IgD-negative memory B cell (primary cell): ENCODE results near the gene RBM6. TPM values are rescaled to one million over a fixed set of nuclear protein-coding genes. Genes with fewer than 3 reads are reported as not detected.
"Not testable (repeated sequence)": the region's sequence is repeated elsewhere in the genome, so short reads cannot be mapped to it uniquely, and the experiment has no call there.

ENCODE experiments used
- H3K27ac Mint-ChIP-seq, 3 donors: one replicate each; pipeline ENCODE4 v1.8.0; 2020 to 2022; ENCODE audit warnings: mild to moderate bottlenecking in 3 of 3, mixed read lengths in 3 of 3, moderate library complexity in 1 of 3
- H3K27me3 Mint-ChIP-seq: one replicate; pipeline ENCODE4 v1.8.0; 2021; ENCODE audit warnings: mixed read lengths
- H3K36me3 Mint-ChIP-seq: one replicate; pipeline ENCODE4 v1.8.0; 2020; ENCODE audit warnings: mild to moderate bottlenecking, mixed read lengths
- H3K4me1 Mint-ChIP-seq, 3 donors: one replicate each; pipeline ENCODE4 v1.8.0; 2020 to 2022; ENCODE audit warnings: mixed read lengths in 3 of 3, mild to moderate bottlenecking in 1 of 3
- H3K4me3 Mint-ChIP-seq, 4 donors: one replicate each; pipeline ENCODE4 v1.8.0; 2020 to 2022; ENCODE audit warnings: mild to moderate bottlenecking in 4 of 4, mixed read lengths in 4 of 4, moderate library complexity in 3 of 4
- H3K9me3 Mint-ChIP-seq, 3 donors: one replicate each; pipeline ENCODE4 v1.8.0; 2020 to 2021; ENCODE audit warnings: mixed read lengths in 3 of 3, mild to moderate bottlenecking in 1 of 3
- polyA plus RNA-seq: library from polyadenylated mRNA; unstranded; fragments of 300-500 nt; fragmentation: Illumina TruSeq; gene quantifications from one replicate; pipeline ENCODE4 v1.2.3, GENCODE V29; 2021

RBM6 gene
- polyA plus RNA-seq, 1 donor from 2014 or later = 65.1 TPM

DNA sequence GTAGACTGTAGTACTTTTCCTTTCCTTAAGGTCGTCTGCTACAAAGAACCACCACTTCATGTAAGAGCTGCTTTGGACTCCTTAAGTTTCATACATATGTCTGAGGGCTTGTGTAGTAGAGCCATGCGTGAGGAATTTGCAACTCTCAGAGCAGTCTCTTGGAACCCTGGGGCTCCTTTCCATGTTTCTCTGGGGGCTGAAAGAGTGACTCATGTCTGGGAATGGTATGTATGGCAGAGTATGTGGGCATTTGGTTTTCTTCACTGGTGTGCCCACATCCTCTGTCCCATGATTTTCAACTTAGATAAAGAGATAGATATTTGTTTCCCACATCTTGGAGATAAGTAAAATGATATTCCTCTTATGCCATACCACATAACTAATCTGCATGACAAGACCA lies 128.2 kb downstream of the RBM6 start:
- H3K4me3 Mint-ChIP-seq = no peak overlapping the region
- peak overlapping the region in 1 of 3 donors; percentile 32 for H3K27ac Mint-ChIP-seq
- no peaks in the 10 kb centered on the region for H3K9me3 Mint-ChIP-seq
- H3K4me1 Mint-ChIP-seq = no peaks in the 10 kb centered on the region
- H3K36me3 Mint-ChIP-seq = peaks cover 7% of the 10 kb centered on the region
- no peaks in the 10 kb centered on the region for H3K27me3 Mint-ChIP-seq

- Mint-ChIP-seq H3K9me3 (no peaks in the 10 kb centered on the region), H3K27ac (peak overlapping the region; percentile 2 to 55 (median 26)), H3K4me1 (peaks cover 9 to 14% (median 13%) of the 10 kb centered on the region in 3 donors), H3K4me3 (no peak overlapping the region), H3K36me3 (peaks cover 8% of the 10 kb centered on the region), H3K27me3 (no peaks in the 10 kb centered on the region)
Observed at GRCh38 chr3:50078091-50078490, 138.1 kb downstream of the RBM6 start.

DNA sequence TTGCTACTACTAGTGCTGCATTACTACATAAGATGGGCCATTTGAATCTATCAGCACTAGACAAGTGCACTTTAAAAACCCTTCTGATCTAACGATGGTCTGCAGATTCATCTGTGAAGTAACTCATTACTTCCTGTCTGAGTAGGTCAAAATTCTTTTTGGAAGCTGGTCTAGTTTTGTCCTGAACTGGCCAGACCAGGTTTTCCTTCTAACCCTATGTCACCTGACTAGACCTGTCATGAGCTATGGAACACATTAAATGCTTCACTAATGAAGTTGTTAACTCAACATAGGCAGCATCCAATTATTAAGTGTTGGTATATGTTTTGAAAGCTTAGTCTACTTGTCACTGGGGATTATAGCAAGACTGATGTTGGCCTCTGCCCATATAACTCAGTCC lies 138.7 kb downstream of the RBM6 start:
- H3K27me3 Mint-ChIP-seq = no peaks in the 10 kb centered on the region
- H3K4me3 Mint-ChIP-seq = no peak overlapping the region
- H3K27ac Mint-ChIP-seq = peak overlapping the region; percentile 2 to 55 (median 26)
- H3K4me1 Mint-ChIP-seq = peaks cover 12 to 17% (median 15%) of the 10 kb centered on the region in 3 donors
- peaks cover 8% of the 10 kb centered on the region for H3K36me3 Mint-ChIP-seq
- no peaks in the 10 kb centered on the region for H3K9me3 Mint-ChIP-seq

- H3K27me3 Mint-ChIP-seq, H3K9me3 Mint-ChIP-seq, H3K27ac Mint-ChIP-seq, H3K36me3 Mint-ChIP-seq, H3K4me3 Mint-ChIP-seq: not testable (repeated sequence)
- H3K4me1 Mint-ChIP-seq = peaks cover 14 to 24% (median 21%) of the 10 kb centered on the region in 3 donors
Observed at GRCh38 chr3:50084951-50085350, 145.0 kb downstream of the RBM6 start.

- H3K4me3 Mint-ChIP-seq = peak within 1 kb of the TSS; percentile 97 to 99 (median 98)
- H3K27ac Mint-ChIP-seq = peak within 1 kb of the TSS; percentile 85 to 100 (median 98)
- H3K36me3 Mint-ChIP-seq = peaks cover 2% of the 10 kb centered on the region
- no peaks in the 10 kb centered on the region for H3K27me3 Mint-ChIP-seq
- peaks cover 19 to 35% (median 20%) of the 10 kb centered on the region in 3 donors for H3K4me1 Mint-ChIP-seq
- H3K9me3 Mint-ChIP-seq = no peaks in the 10 kb centered on the region
Observed at GRCh38 chr3:50088725-50089608, 149.0 kb downstream of the RBM6 start, which contains the start of gene RBM5. Gene RBM5, plus strand, starts transcription at chr3:50088919. Its CDS starts 1,516 bp downstream, at chr3:50090435.

- peaks cover 19 to 35% (median 20%) of the 10 kb centered on the region in 3 donors for H3K4me1 Mint-ChIP-seq
- H3K36me3 Mint-ChIP-seq = peaks cover 2% of the 10 kb centered on the region
- peak overlapping the region; percentile 85 to 100 (median 98) for H3K27ac Mint-ChIP-seq
- H3K4me3 Mint-ChIP-seq = peak overlapping the region; percentile 97 to 99 (median 98)
- H3K27me3 Mint-ChIP-seq = no peaks in the 10 kb centered on the region
- no peaks in the 10 kb centered on the region for H3K9me3 Mint-ChIP-seq
Observed at GRCh38 chr3:50089609-50089945, 149.6 kb downstream of the RBM6 start.

GRCh38 chr3:50090984-50091383 lies 151.0 kb downstream of the RBM6 start:
- H3K36me3 Mint-ChIP-seq = peaks cover 2% of the 10 kb centered on the region
- H3K4me1 Mint-ChIP-seq = peaks cover 21 to 35% (median 24%) of the 10 kb centered on the region in 3 donors
- H3K4me3 Mint-ChIP-seq = peak overlapping the region; percentile 84 to 99 (median 98)
- H3K27me3 Mint-ChIP-seq = no peaks in the 10 kb centered on the region
- peak overlapping the region in 1 of 3 donors; percentile 85 for H3K27ac Mint-ChIP-seq
- no peaks in the 10 kb centered on the region for H3K9me3 Mint-ChIP-seq

DNA sequence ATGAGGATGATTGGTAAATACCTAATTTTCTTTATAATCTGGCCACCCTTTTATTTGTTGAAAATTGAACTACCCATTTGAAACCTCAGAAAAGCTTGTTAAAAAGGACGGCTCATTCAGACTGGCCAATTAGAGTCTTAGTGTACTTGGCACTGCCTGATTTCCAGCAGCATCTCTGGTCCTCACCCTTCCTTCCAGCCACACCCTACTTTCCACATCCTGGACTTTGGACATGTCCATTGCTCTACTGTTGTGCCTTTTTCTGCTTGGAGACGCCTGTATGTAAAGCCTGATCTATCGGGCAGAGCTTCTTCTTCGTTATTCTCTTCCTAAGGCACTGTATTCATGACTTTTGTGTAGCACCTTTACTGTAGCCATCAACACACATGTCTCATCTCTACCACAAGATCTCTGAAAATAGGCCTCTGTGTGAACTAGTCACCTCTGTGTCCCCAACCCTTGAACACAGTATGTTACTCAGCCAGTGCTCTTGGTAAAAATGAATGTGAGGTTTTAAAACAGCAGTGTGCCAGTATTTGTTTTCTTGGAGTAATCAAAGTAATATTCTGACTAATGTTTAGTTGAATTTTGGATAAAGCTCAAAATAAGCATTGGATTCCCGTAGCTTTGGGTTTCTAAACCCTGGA lies 155.5 kb downstream of the RBM6 start:
- Mint-ChIP-seq H3K36me3 (peaks cover 4% of the 10 kb centered on the region), H3K4me3 (peak overlapping the region in 1 of 4 donors; percentile 19), H3K9me3 (no peaks in the 10 kb centered on the region), H3K27me3 (no peaks in the 10 kb centered on the region), H3K27ac (peak overlapping the region in 2 of 3 donors; percentile 12 to 42), H3K4me1 (peaks cover 9 to 16% (median 14%) of the 10 kb centered on the region in 3 donors)

- no peaks in the 10 kb centered on the region for H3K9me3 Mint-ChIP-seq
- H3K27ac Mint-ChIP-seq = no peak overlapping the region
- H3K4me1 Mint-ChIP-seq = peaks cover 0 to 5% (median 2%) of the 10 kb centered on the region in 3 donors
- H3K27me3 Mint-ChIP-seq = no peaks in the 10 kb centered on the region
- H3K4me3 Mint-ChIP-seq = no peak overlapping the region
- H3K36me3 Mint-ChIP-seq = peaks cover 3% of the 10 kb centered on the region
Observed at GRCh38 chr3:50100386-50100785, 160.4 kb downstream of the RBM6 start.

GRCh38 chr3:50100956-50101845 lies 161.3 kb downstream of the RBM6 start:
- no peak overlapping the region for H3K4me3 Mint-ChIP-seq
- no peaks in the 10 kb centered on the region for H3K9me3 Mint-ChIP-seq
- H3K27ac Mint-ChIP-seq = peak overlapping the region in 1 of 3 donors; percentile 5
- H3K36me3 Mint-ChIP-seq = peaks cover 3% of the 10 kb centered on the region
- H3K4me1 Mint-ChIP-seq = peaks cover 0 to 2% (median 2%) of the 10 kb centered on the region in 3 donors
- no peaks in the 10 kb centered on the region for H3K27me3 Mint-ChIP-seq

DNA sequence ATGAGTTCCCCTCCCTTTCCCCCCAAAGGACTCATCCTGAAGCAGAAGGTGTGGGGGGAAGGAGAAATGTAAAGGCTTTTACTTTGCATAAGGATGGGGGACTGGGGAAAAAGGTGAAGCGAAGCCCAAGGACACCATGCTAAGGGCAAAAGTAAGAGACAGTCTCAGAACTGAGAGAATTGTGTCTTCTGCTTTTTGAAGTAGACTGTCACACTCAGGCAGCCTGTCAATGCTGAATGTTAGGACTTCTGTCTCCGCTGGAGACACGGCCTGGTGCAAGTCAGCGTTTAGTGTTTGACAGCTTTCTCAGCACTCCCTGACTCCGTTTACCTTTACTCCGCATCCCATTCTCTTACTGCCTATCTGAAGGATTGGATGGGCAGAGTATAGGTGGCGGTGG lies 162.6 kb downstream of the RBM6 start:
- Mint-ChIP-seq H3K4me1 (peaks cover 0 to 2% (median 0%) of the 10 kb centered on the region in 3 donors), H3K4me3 (no peak overlapping the region), H3K36me3 (peaks cover 1% of the 10 kb centered on the region), H3K9me3 (no peaks in the 10 kb centered on the region), H3K27me3 (no peaks in the 10 kb centered on the region), H3K27ac (no peak overlapping the region)

DNA sequence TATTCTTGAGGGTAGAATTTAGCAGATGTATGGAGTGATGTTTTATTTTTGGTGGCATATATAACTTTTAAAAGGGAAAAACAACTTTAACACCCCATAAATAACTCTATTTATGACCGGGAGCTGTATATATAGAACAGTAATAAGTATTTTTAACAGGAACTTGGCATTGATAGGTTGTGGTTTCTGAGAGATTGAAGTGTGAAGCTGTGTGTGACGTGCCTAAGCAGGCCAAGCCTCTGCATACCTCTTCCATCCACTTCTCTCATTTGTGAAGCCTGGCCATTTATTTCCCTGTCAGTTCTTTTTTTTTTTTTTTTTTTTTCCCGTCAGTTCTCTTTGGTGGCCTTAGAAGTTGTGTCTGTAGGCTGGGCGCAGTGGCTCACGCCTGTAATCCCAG lies 171.8 kb downstream of the RBM6 start:
- Mint-ChIP-seq H3K36me3 (peaks cover 6% of the 10 kb centered on the region), H3K9me3 (no peaks in the 10 kb centered on the region), H3K4me1 (no peaks in the 10 kb centered on the region), H3K4me3 (no peak overlapping the region), H3K27me3 (no peaks in the 10 kb centered on the region), H3K27ac (no peak overlapping the region)

GRCh38 chr3:50112462-50112861 lies 172.5 kb downstream of the RBM6 start:
- Mint-ChIP-seq H3K27me3 (no peaks in the 10 kb centered on the region), H3K36me3 (peaks cover 6% of the 10 kb centered on the region), H3K9me3 (no peaks in the 10 kb centered on the region), H3K27ac (peak overlapping the region in 1 of 3 donors; percentile 60), H3K4me3 (no peak overlapping the region), H3K4me1 (no peaks in the 10 kb centered on the region)

DNA sequence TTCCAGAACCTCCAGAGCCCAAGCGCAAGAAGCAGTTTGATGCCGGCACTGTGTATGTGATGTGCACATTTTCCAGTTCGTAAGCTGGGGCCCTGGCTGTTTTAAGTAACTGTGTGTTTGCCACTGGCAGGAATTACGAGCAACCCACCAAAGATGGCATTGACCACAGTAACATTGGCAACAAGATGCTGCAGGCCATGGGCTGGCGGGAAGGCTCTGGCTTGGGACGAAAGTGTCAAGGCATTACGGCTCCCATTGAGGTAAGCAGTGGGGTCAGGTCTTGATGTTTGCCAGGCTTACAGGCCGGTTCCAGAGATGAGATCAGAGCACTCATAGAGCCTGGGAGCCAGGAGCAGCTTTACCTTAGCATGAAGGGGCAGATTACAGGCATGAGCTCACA lies 177.2 kb downstream of the RBM6 start:
- Mint-ChIP-seq H3K4me1 (no peaks in the 10 kb centered on the region), H3K27me3 (no peaks in the 10 kb centered on the region), H3K4me3 (no peak overlapping the region), H3K27ac (no peak overlapping the region), H3K36me3 (peaks cover 4% of the 10 kb centered on the region), H3K9me3 (no peaks in the 10 kb centered on the region)
